BJ (cell line): ENCODE results near the gene RETREG1. TPM values are rescaled to one million over a fixed set of nuclear protein-coding genes. Genes with fewer than 3 reads are reported as not detected.

Experiments
- CTCF ChIA-PET: fragments of 350-600 bp; formaldehyde crosslinking; extraction: SDS; loops from one replicate; lab custom pipeline; 2021; ENCODE audit warnings: antibody characterized with exemption, inconsistent platforms; lab: Yijun Ruan, JAX
- POLR2A ChIA-PET: fragments of 300-600 bp; sonication (Branson Sonifier 250); formaldehyde crosslinking; extraction: SDS; loops from one replicate; lab custom pipeline; 2021; ENCODE audit warnings: antibody characterized with exemption; lab: Charles Lee
- DNase-seq: peaks from one replicate; pipeline ENCODE4 v3.0.0-alpha.2; 2011; ENCODE audit warnings: low read depth
- H3K27me3 ChIP-seq: 2 replicates; pipeline ENCODE4 v1.6.0; 2011; ENCODE audit warnings: low read length; ENCODE audit not compliant: control insufficient read depth, insufficient read depth
- H3K36me3 ChIP-seq: 2 replicates; pipeline ENCODE4 v1.5.1; 2011; ENCODE audit warnings: low read length; ENCODE audit not compliant: control insufficient read depth, insufficient read depth
- H3K4me3 ChIP-seq: 2 replicates; pipeline ENCODE4 v1.5.1; 2011; ENCODE audit warnings: low read depth, mild to moderate bottlenecking, control low read depth, low read length
- polyA plus RNA-seq: library from polyadenylated mRNA; depleted of rRNA; stranded (reverse); fragments of >200 nt; gene quantifications from 2 replicates; pipeline ENCODE4 v1.2.3, GENCODE V29; 2011
- TF ChIP-seq, protein P1 (sequence below): IDR thresholded peaks from 2 replicates; pipeline ENCODE4 v1.5.1; 2011; ENCODE audit warnings: low read depth, mild to moderate bottlenecking, control low read depth, inconsistent platforms, low read length, moderate library complexity; ENCODE audit not compliant: insufficient read depth

RETREG1 gene
- polyA plus RNA-seq, 1 experiment: 0.04 TPM

DNA sequence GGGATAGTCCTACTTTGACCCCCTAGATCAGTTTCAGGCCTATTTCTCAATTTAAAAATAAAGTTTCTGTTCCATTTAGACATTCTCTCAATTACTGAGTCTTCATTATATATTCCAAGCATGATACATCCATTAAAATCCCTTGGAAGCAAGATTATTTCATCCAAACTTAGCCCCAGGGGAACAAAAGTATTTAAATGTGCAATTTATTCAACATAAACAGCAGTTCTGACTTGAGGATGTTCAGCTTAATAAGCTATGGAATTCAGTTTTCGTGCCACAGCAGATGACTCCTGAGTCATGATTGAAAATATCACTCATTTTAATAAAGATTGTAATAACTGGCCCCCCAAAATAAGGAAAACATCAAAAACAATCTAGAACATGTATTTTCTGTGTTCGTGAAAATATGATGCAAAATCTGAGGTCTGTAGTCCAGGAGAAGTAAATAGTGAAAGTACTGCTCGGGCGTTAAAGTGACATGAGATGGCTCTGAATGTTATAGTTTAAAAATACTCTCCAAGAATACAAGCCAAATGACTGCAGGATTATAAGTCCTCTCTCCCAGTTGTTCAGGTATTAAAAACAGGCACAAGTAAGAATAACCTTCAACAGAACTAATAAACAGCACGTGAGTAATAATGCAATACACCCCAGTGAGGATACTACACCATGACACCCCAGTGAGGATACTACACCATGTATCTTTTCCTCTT, 67.1 kb downstream of the RETREG1 start:
- DNase-seq: no peak
- ChIA-PET CTCF (interaction anchor here (1.0 to 15.1 kb wide), 13 partner anchors 12 to 389 kb away, joined by 3 to 166 read pairs (median 5); no protein-coding TSS in a partner anchor), POLR2A (no interaction called here)
- Histone ChIP-seq H3K36me3 (no peaks in the 10 kb centered on the region), H3K27me3 (peaks cover 1% of the 10 kb centered on the region; the same call in 1 of the 2 replicates), H3K4me3 (no peak overlapping the region)
- TF ChIP-seq, protein P1, sequence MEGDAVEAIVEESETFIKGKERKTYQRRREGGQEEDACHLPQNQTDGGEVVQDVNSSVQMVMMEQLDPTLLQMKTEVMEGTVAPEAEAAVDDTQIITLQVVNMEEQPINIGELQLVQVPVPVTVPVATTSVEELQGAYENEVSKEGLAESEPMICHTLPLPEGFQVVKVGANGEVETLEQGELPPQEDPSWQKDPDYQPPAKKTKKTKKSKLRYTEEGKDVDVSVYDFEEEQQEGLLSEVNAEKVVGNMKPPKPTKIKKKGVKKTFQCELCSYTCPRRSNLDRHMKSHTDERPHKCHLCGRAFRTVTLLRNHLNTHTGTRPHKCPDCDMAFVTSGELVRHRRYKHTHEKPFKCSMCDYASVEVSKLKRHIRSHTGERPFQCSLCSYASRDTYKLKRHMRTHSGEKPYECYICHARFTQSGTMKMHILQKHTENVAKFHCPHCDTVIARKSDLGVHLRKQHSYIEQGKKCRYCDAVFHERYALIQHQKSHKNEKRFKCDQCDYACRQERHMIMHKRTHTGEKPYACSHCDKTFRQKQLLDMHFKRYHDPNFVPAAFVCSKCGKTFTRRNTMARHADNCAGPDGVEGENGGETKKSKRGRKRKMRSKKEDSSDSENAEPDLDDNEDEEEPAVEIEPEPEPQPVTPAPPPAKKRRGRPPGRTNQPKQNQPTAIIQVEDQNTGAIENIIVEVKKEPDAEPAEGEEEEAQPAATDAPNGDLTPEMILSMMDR: no peak

DNA sequence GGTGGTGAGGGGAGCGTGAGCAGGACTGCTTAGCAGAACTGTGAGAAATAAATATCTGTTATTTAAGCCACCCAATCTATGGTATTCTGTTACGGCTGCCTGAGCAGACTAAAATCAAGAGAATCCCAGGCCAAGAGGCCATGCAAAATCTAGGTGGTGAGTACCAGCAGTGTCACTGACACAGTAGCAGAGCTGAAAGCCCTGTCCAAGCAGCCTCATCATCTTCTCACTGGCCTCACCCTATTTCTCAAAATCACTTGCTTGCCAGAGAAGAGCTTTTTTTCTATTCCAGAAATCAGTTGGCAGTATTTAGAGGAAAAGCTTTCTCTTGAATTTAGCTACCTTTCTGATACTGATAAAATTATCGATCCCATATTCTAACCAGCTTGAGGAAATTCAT, 68.0 kb downstream of the RETREG1 start:
- TF ChIP-seq, protein P1: no peak
- Histone ChIP-seq H3K36me3 (no peaks in the 10 kb centered on the region), H3K27me3 (peaks cover 1% of the 10 kb centered on the region; the same call in 1 of the 2 replicates), H3K4me3 (no peak overlapping the region)
- ChIA-PET CTCF (interaction anchor here (1.0 to 15.1 kb wide), 10 partner anchors 12 to 93 kb away, joined by 3 to 166 read pairs (median 4); no protein-coding TSS in a partner anchor), POLR2A (no interaction called here)
- DNase-seq: no peak

DNA sequence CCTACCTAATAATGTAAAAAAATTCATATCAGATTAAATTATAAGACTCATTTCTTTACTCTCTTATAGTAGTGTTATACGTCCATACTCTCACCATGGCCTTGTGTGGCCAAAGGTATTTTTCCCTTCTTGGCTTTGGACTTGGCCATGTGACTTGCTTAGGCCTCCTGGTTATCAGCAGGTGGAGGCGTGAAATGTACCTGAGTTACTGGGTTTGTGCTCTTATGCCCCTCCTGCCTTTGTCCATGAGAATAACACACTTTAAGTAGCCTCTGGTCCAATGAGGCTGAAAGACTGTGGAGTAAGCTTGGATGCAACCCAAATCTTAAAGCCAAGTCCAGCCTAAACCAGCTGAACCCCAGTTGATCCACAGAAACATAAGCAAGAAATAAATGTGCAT, 68.7 kb downstream of the RETREG1 start:
- H3K4me3 ChIP-seq: no peak overlapping the region
- H3K36me3 ChIP-seq: no peaks in the 10 kb centered on the region
- ChIA-PET POLR2A (no interaction called here), CTCF (interaction anchor here (1.1 to 15.1 kb wide), 6 partner anchors 19 to 74 kb away, joined by 3 to 166 read pairs (median 4); no protein-coding TSS in a partner anchor)
- H3K27me3 ChIP-seq: peaks cover 1% of the 10 kb centered on the region; the same call in 1 of the 2 replicates
- DNase-seq: no peak
- TF ChIP-seq, protein P1: no peak

DNA sequence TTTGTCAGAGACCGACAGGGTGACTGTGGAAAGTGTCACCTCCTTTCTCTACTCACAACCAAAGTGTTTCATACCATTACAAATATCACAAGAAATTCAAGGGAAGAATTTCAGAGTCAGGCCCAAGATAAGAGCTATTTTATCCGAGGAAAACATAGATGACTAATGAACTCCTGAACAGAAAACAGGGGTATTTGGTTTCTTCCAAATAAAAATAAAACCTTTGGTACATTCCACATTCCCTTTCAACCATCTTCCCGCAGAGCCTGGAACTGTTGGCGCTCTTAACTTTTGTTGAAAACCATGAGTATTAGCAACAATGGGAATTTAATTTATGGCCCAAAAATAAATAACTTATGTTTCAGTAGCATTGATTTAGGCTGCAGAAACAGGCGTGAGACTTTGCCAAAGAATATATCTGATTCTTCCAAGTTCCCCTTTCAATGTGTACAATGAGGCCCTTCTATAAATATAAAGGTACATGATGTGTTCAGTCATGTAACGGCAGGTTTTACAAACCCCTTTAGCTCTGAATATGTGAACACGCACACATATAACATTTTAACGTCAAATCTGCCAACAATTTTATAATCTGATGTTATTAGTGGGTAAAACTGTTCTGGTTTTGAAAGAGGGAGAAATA, 69.5 kb downstream of the RETREG1 start:
- DNase-seq: no peak
- H3K4me3 ChIP-seq: no peak overlapping the region
- peaks cover 1% of the 10 kb centered on the region; the same call in 1 of the 2 replicates for H3K27me3 ChIP-seq
- POLR2A ChIA-PET: no interaction called here
- TF ChIP-seq, protein P1: no peak
- CTCF ChIA-PET: interaction anchor here (0.9 to 15.1 kb wide), 3 partner anchors 50 to 656 kb away, joined by 4 to 166 read pairs (median 5); no protein-coding TSS in a partner anchor
- no peaks in the 10 kb centered on the region for H3K36me3 ChIP-seq

DNA sequence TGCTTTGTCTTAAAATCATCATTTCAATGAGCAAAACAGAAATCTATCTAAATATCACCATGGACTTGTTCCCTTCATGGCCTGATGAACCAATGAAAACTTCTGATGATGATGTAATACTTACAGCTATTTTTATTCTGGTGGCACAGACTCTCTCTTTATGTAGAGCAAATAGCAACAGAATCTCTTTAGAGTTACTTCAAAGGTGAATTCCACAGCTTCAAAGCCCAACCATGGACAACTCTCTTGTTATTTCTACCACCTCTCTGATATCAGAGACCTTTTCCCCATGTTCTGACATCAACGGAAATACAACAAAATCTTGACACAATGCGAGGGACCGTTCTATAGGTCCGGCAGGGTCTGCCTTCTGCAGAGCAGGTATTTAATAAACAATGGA, 70.1 kb downstream of the RETREG1 start:
- POLR2A ChIA-PET: no interaction called here
- TF ChIP-seq, protein P1: no peak
- no peak for DNase-seq
- H3K36me3 ChIP-seq: no peaks in the 10 kb centered on the region
- H3K4me3 ChIP-seq: no peak overlapping the region
- CTCF ChIA-PET: interaction anchor here (0.7 to 15.1 kb wide), 3 partner anchors 57 to 656 kb away, joined by 3 to 166 read pairs (median 4); no protein-coding TSS in a partner anchor
- peaks cover 1% of the 10 kb centered on the region; the same call in 1 of the 2 replicates for H3K27me3 ChIP-seq
